OCI-LY1 (cell line): ENCODE results near the gene VAV2.

ENCODE experiments used
- H2AFZ ChIP-seq: fragments of 200-600 bp; sonication (generic), shearing (Covaris generic); 2 replicates; pipeline ENCODE4 v1.6.0; 2014; ENCODE audit warnings: antibody characterized with exemption, mild to moderate bottlenecking, low read length
- H3F3A ChIP-seq: fragments of 200-600 bp; sonication (generic), shearing (Covaris generic); 2 replicates; pipeline ENCODE4 v1.6.0; 2014; ENCODE audit warnings: mild to moderate bottlenecking, antibody characterized with exemption, low read length, moderate library complexity; ENCODE audit not compliant: insufficient read depth
- H3K27ac ChIP-seq: fragments of 200-600 bp; sonication (generic); 2 replicates; pipeline ENCODE4 v1.5.1; 2014; ENCODE audit warnings: low read length, mixed run types, mild to moderate bottlenecking, low read depth; ENCODE audit not compliant: poor library complexity, severe bottlenecking
- H3K27me3 ChIP-seq: fragments of 200-600 bp; sonication (generic); 2 replicates; pipeline ENCODE4 v1.6.0; 2014; ENCODE audit warnings: antibody characterized with exemption, mild to moderate bottlenecking, low read length, moderate library complexity; ENCODE audit not compliant: insufficient read depth
- H3K36me3 ChIP-seq: fragments of 200-600 bp; sonication (generic); 2 replicates; pipeline ENCODE4 v1.6.1; 2014; ENCODE audit warnings: mild to moderate bottlenecking, antibody characterized with exemption, low read length, moderate library complexity, mixed read lengths; ENCODE audit not compliant: insufficient read depth
- H3K4me1 ChIP-seq: fragments of 200-600 bp; sonication (generic); 2 replicates; pipeline ENCODE4 v1.5.1; 2014; ENCODE audit warnings: mild to moderate bottlenecking, low read length, moderate library complexity; ENCODE audit not compliant: insufficient read depth, severe bottlenecking
- H3K4me2 ChIP-seq: fragments of 200-600 bp; sonication (generic), shearing (Covaris generic); 2 replicates; pipeline ENCODE4 v1.6.1; 2014; ENCODE audit warnings: low read length
- H3K4me3 ChIP-seq: fragments of 200-600 bp; sonication (generic); 2 replicates; pipeline ENCODE4 v1.5.1; 2014; ENCODE audit warnings: low read length, low read depth, mild to moderate bottlenecking, mixed read lengths; ENCODE audit not compliant: poor library complexity, severe bottlenecking
- H3K79me2 ChIP-seq: fragments of 200-600 bp; shearing (Covaris generic); 2 replicates; pipeline ENCODE4 v1.6.1; 2016; ENCODE audit warnings: mixed run types, low read length, mixed read lengths; ENCODE audit not compliant: insufficient read depth
- H3K9ac ChIP-seq: fragments of 200-600 bp; sonication (generic), shearing (Covaris generic); 2 replicates; pipeline ENCODE4 v1.6.1; 2014; ENCODE audit warnings: mild to moderate bottlenecking, low read length, mixed read lengths
- H3K9me2 ChIP-seq: fragments of 200-600 bp; sonication (generic), shearing (Covaris generic); 2 replicates; pipeline ENCODE4 v1.6.1; 2014; ENCODE audit warnings: low read depth, mild to moderate bottlenecking, low read length, mixed read lengths
- H3K9me3 ChIP-seq: fragments of 200-600 bp; shearing (Covaris generic); 2 replicates; pipeline ENCODE4 v1.6.1; 2014; ENCODE audit warnings: low read length, mixed read lengths
- H4K20me1 ChIP-seq: fragments of 200-600 bp; sonication (generic), shearing (Covaris generic); 2 replicates; pipeline ENCODE4 v1.6.0; 2016; ENCODE audit warnings: mild to moderate bottlenecking, low read length; ENCODE audit not compliant: insufficient read depth
- CTCF ChIP-seq: fragments of 200-600 bp; sonication (generic), shearing (Covaris generic); IDR thresholded peaks from 2 replicates; pipeline ENCODE4 v1.5.1; 2017; ENCODE audit warnings: mild to moderate bottlenecking, antibody characterized with exemption, low read length, moderate library complexity, mixed read lengths
- EZH2 ChIP-seq: fragments of 200-600 bp; sonication (generic), shearing (Covaris generic); IDR thresholded peaks from 2 replicates; pipeline ENCODE4 v1.8.0; 2017; ENCODE audit warnings: borderline replicate concordance, mixed run types, mild to moderate bottlenecking, antibody characterized with exemption, low read length, moderate library complexity, mixed read lengths

The VAV2 gene

GRCh38 chr9:133915534-133916158 lies 76.5 kb downstream of the VAV2 start:
- H3K4me1 ChIP-seq = no peaks in the 10 kb centered on the region
- H4K20me1 ChIP-seq = no peaks in the 10 kb centered on the region
- TF ChIP-seq CTCF (no peak), EZH2 (no peak)
- no peak overlapping the region for H3K9ac ChIP-seq
- H2AFZ ChIP-seq = no peak overlapping the region
- no peaks in the 10 kb centered on the region for H3K9me2 ChIP-seq
- no peak overlapping the region for H3K4me3 ChIP-seq
- H3K4me2 ChIP-seq = no peak overlapping the region
- no peak overlapping the region for H3K27ac ChIP-seq
- H3K27me3 ChIP-seq = peaks cover 7% of the 10 kb centered on the region; the same call in 1 of the 2 replicates
- no peaks in the 10 kb centered on the region for H3K9me3 ChIP-seq
- H3K79me2 ChIP-seq = no peaks in the 10 kb centered on the region
- H3F3A ChIP-seq = no peaks in the 10 kb centered on the region
- H3K36me3 ChIP-seq = no peaks in the 10 kb centered on the region

GRCh38 chr9:133914442-133915342 lies 77.4 kb downstream of the VAV2 start:
- H3F3A ChIP-seq = no peaks in the 10 kb centered on the region
- no peak overlapping the region for H3K27ac ChIP-seq
- no peak overlapping the region for H3K4me3 ChIP-seq
- H3K4me1 ChIP-seq = no peaks in the 10 kb centered on the region
- H3K36me3 ChIP-seq = no peaks in the 10 kb centered on the region
- H2AFZ ChIP-seq = no peak overlapping the region
- H3K79me2 ChIP-seq = no peaks in the 10 kb centered on the region
- H3K4me2 ChIP-seq = no peak overlapping the region
- no peaks in the 10 kb centered on the region for H3K9me3 ChIP-seq
- H3K9me2 ChIP-seq = no peaks in the 10 kb centered on the region
- H3K9ac ChIP-seq = no peak overlapping the region
- TF ChIP-seq EZH2 (no peak), CTCF (no peak)
- peaks cover 7% of the 10 kb centered on the region; the same call in 1 of the 2 replicates for H3K27me3 ChIP-seq
- no peaks in the 10 kb centered on the region for H4K20me1 ChIP-seq

GRCh38 chr9:133913571-133914369 lies 78.4 kb downstream of the VAV2 start:
- no peaks in the 10 kb centered on the region for H3K4me1 ChIP-seq
- H3K36me3 ChIP-seq = no peaks in the 10 kb centered on the region
- no peaks in the 10 kb centered on the region for H3K79me2 ChIP-seq
- no peak overlapping the region for H3K4me3 ChIP-seq
- TF ChIP-seq CTCF = no peak
- no peak for TF ChIP-seq EZH2
- no peaks in the 10 kb centered on the region for H3F3A ChIP-seq
- H3K27me3 ChIP-seq = no peaks in the 10 kb centered on the region; the same call in 1 of the 2 replicates
- no peaks in the 10 kb centered on the region for H3K9me2 ChIP-seq
- H3K9me3 ChIP-seq = no peaks in the 10 kb centered on the region
- no peak overlapping the region for H3K9ac ChIP-seq
- H2AFZ ChIP-seq = no peak overlapping the region
- no peaks in the 10 kb centered on the region for H4K20me1 ChIP-seq
- no peak overlapping the region for H3K27ac ChIP-seq
- H3K4me2 ChIP-seq = no peak overlapping the region
